ENCODE data around the gene PIEZO1. TPM values are rescaled to one million over a fixed set of nuclear protein-coding genes. Genes with fewer than 3 reads are reported as not detected.
"Not testable (repeated sequence)": the region's sequence is repeated elsewhere in the genome, so short reads cannot be mapped to it uniquely, and the experiment has no call there.

PIEZO1 gene
- polyA plus RNA-seq, 2 of the 4 experiments (the other 2 are of a cell fraction) = 26.1 to 84.7 TPM

DNA sequence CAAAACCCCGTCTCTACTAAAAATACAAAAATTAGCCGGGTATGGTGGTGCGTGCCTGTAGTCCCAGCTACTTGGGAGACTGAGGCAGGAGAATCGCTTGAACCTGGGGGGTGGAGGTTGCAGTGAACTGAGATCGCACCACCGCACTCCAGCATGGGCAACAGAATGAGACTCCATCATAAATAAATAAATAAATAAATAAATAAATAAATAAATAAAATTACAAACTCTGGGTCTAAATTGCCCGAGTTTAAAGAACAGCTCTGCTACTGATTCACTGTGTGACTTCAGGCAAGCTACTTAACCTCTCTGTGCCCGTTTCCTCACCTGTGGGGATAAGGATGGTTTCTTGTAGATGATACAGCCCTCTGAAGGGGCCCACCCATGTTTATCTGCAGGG is 115.5 kb downstream of the PIEZO1 start:
- POLR2A ChIA-PET; H3K4me1 ChIP-seq; H3K27ac ChIP-seq; FAIRE-seq; H3K4me2 ChIP-seq; DNase-seq (ENCODE audit: low read depth in 1 of 2, low spot score in 1 of 2); H3K4me3 ChIP-seq; H3K9me3 ChIP-seq; ATAC-seq: not testable (repeated sequence)
- peak; percentile 90 for TF ChIP-seq ZC3H11A (IDR thresholded peaks at IDR 0.05)
- CTCF ChIA-PET = interaction anchor here (0.6 to 2.4 kb wide), 6 partner anchors 11 to 785 kb away, joined by 3 to 9 read pairs (median 4); partner anchors contain the start of gene SNAI3
- 85% methylated on average over 8 of the region's 8 CpGs for WGBS (ENCODE audit: missing lambda C conversion rate)

DNA sequence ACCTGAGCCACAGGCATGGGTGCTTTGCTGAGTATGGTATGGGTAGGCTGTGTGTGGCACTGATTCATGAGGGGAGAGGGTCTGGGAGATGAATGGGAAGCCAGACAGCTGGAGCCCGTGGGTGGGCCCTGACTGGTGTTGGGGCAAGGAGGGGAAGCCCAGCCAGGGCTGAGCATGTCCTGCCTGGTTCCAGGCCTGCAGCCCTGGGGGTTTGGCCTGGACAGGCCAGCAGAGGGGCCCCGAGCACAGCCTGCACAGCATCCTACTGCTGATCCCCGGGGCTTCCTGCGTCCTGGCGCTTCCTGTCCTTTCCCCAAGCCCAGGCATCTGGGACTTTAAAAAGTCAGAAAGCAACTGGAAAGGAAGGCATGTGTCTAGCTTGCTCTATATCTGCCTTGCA is 117.6 kb downstream of the PIEZO1 start:
- no peak for ATAC-seq
- Histone ChIP-seq H3K4me2 (no peak overlapping the region), H3K9me3 (no peaks in the 10 kb centered on the region), H3K27ac (no peak overlapping the region), H3K4me3 (no peak overlapping the region), H3K4me1 (peaks cover 5% of the 10 kb centered on the region; the same call in 1 of the 3 replicates)
- ChIA-PET CTCF (no interaction called here), POLR2A (no interaction called here)
- WGBS (ENCODE audit: missing lambda C conversion rate) = 85% methylated on average over 5 of the region's 5 CpGs
- DNase-seq (ENCODE audit: low read depth in 1 of 2, low spot score in 1 of 2) = no peak
- FAIRE-seq = no peak
- no peak for TF ChIP-seq CBX2 (IDR thresholded peaks at IDR 0.05; ENCODE audit: borderline replicate concordance, low read depth)
- no peak for TF ChIP-seq NR3C1 (IDR thresholded peaks at IDR 0.05)
- TF ChIP-seq TFCP2L1 (CRISPR knock-in tag; IDR thresholded peaks at IDR 0.05) = no peak
- TF ChIP-seq BHLHE40 (IDR thresholded peaks at IDR 0.05; ENCODE audit: low read depth, low read length) = no peak
- TF ChIP-seq POLR2A (IDR thresholded peaks at IDR 0.05; ENCODE audit: low read length) = no peak
- no peak for TF ChIP-seq FOSL2 (IDR thresholded peaks at IDR 0.05)
- no peak for TF ChIP-seq FOSL2 (CRISPR knock-in tag; IDR thresholded peaks at IDR 0.05)
- TF ChIP-seq ZNF302 (CRISPR knock-in tag; IDR thresholded peaks at IDR 0.05) = no peak
- no peak for TF ChIP-seq NPAS2 (CRISPR knock-in tag; IDR thresholded peaks at IDR 0.05; ENCODE audit: borderline replicate concordance)
- no peak for TF ChIP-seq HEYL (CRISPR knock-in tag; IDR thresholded peaks at IDR 0.05)
- no peak for TF ChIP-seq FOSB (CRISPR knock-in tag; IDR thresholded peaks at IDR 0.05)
- no peak for TF ChIP-seq MAZ (IDR thresholded peaks at IDR 0.05; ENCODE audit: borderline replicate concordance, low read depth, low read length)
- TF ChIP-seq HOXB5 (CRISPR knock-in tag; IDR thresholded peaks at IDR 0.05) = no peak
- no peak for TF ChIP-seq MAFK (IDR thresholded peaks at IDR 0.05; ENCODE audit: partially characterized antibody)
- no peak for TF ChIP-seq POLR2AphosphoS2 (conservative IDR thresholded peaks at IDR 0.05; ENCODE audit: low read length)
- no peak for TF ChIP-seq PHF8 (IDR thresholded peaks at IDR 0.05; ENCODE audit: borderline replicate concordance, low read depth)
- TF ChIP-seq SREBF2 (IDR thresholded peaks at IDR 0.05) = no peak
- no peak for TF ChIP-seq HOXB13 (CRISPR knock-in tag; IDR thresholded peaks at IDR 0.05; ENCODE audit: low read depth)
- TF ChIP-seq CTCF (IDR thresholded peaks at IDR 0.05) = no peak

DNA sequence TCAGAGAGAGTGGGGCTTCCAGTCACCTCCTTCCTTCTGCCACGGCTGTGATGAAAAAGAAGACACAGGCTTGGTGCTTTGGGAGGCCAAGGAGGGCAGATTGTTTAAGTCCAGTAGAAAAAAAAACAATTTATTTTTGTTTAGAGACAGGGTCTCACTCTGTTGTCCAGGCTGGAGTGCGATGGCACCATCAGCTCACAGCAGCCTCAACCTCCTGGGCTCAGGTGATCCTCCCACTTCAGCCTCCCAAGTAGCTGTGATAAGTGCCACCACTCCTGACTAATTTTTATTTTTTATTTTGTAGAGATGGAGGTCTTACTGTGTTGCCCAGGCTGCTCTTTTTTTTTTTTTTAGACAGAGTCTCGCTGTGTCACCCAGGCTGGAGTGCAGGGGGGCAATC is 119.5 kb downstream of the PIEZO1 start:
- DNase-seq (ENCODE audit: low read depth in 1 of 2, low spot score in 1 of 2) = no peak
- no peak overlapping the region for H3K4me2 ChIP-seq
- WGBS (ENCODE audit: missing lambda C conversion rate) = 91% methylated on average over 3 of the region's 3 CpGs
- no peaks in the 10 kb centered on the region for H3K9me3 ChIP-seq
- ATAC-seq = no peak
- POLR2A ChIA-PET = no interaction called here
- H3K4me3 ChIP-seq = no peak overlapping the region
- FAIRE-seq = no peak
- CTCF ChIA-PET = interaction anchor here (1.7 to 2.2 kb wide), 2 partner anchors 16 to 20 kb away, joined by 6 to 7 read pairs; no protein-coding TSS in a partner anchor
- H3K4me1 ChIP-seq = peaks cover 9% of the 10 kb centered on the region; the same call in 1 of the 3 replicates
- H3K27ac ChIP-seq = no peak overlapping the region
- no peak for TF ChIP-seq HES2 (IDR thresholded peaks at IDR 0.05)
- no peak for TF ChIP-seq RNF2 (IDR thresholded peaks at IDR 0.05; ENCODE audit: borderline replicate concordance, low read depth)
- TF ChIP-seq, protein P1, sequence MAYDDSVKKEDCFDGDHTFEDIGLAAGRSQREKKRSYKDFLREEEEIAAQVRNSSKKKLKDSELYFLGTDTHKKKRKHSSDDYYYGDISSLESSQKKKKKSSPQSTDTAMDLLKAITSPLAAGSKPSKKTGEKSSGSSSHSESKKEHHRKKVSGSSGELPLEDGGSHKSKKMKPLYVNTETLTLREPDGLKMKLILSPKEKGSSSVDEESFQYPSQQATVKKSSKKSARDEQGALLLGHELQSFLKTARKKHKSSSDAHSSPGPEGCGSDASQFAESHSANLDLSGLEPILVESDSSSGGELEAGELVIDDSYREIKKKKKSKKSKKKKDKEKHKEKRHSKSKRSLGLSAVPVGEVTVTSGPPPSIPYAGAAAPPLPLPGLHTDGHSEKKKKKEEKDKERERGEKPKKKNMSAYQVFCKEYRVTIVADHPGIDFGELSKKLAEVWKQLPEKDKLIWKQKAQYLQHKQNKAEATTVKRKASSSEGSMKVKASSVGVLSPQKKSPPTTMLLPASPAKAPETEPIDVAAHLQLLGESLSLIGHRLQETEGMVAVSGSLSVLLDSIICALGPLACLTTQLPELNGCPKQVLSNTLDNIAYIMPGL (CRISPR knock-in tag; IDR thresholded peaks at IDR 0.05; ENCODE audit: borderline replicate concordance) = no peak

Other genes starting within 250 kb of the PIEZO1 start
- gene ZC3H18, start 214.8 kb downstream of the PIEZO1 start, polyA plus RNA-seq (2011; rRNA removed) = 13.1 and 21.1 TPM in 2 replicates
- 46.5 to 48.2 TPM (median 47.9 TPM) in 3 replicates for gene ZC3H18, start 214.8 kb downstream of the PIEZO1 start, polyA plus RNA-seq (2017; fragmentation: RNase III; extraction: RNeasy Plus Mini Kit Qiagen cat#74134 plus additional on column Dnase treatment)
- not detected in 2 replicates for gene IL17C, start 146.6 kb downstream of the PIEZO1 start, polyA plus RNA-seq (2011; rRNA removed)
- not detected in 3 replicates for gene IL17C, start 146.6 kb downstream of the PIEZO1 start, polyA plus RNA-seq (2017; fragmentation: RNase III; extraction: RNeasy Plus Mini Kit Qiagen cat#74134 plus additional on column Dnase treatment)
- 69.1 and 75.7 TPM in 2 replicates for gene CYBA, start 134.2 kb downstream of the PIEZO1 start, polyA plus RNA-seq (2011; rRNA removed)
- 160 to 185 TPM (median 175 TPM) in 3 replicates for gene CYBA, start 134.2 kb downstream of the PIEZO1 start, polyA plus RNA-seq (2017; fragmentation: RNase III; extraction: RNeasy Plus Mini Kit Qiagen cat#74134 plus additional on column Dnase treatment)
- 5.8 and 6.4 TPM in 2 replicates for gene MVD, start 122.1 kb downstream of the PIEZO1 start, polyA plus RNA-seq (2011; rRNA removed)
- gene MVD, start 122.1 kb downstream of the PIEZO1 start, polyA plus RNA-seq (2017; fragmentation: RNase III; extraction: RNeasy Plus Mini Kit Qiagen cat#74134 plus additional on column Dnase treatment) = 28.6 to 43.1 TPM (median 39.0 TPM) in 3 replicates
- not detected in 2 replicates for gene SNAI3, start 98.7 kb downstream of the PIEZO1 start, polyA plus RNA-seq (2011; rRNA removed)
- 0.05 to 0.08 TPM in 2 of 3 replicates, not detected in the other for gene SNAI3, start 98.7 kb downstream of the PIEZO1 start, polyA plus RNA-seq (2017; fragmentation: RNase III; extraction: RNeasy Plus Mini Kit Qiagen cat#74134 plus additional on column Dnase treatment)
- 7.9 and 9.4 TPM in 2 replicates for gene RNF166, start 78.8 kb downstream of the PIEZO1 start, polyA plus RNA-seq (2011; rRNA removed)
- 10.4 to 11.6 TPM (median 11.6 TPM) in 3 replicates for gene RNF166, start 78.8 kb downstream of the PIEZO1 start, polyA plus RNA-seq (2017; fragmentation: RNase III; extraction: RNeasy Plus Mini Kit Qiagen cat#74134 plus additional on column Dnase treatment)
- 12.9 and 16.4 TPM in 2 replicates for gene CTU2, start 78.7 kb downstream of the PIEZO1 start, polyA plus RNA-seq (2011; rRNA removed)
- gene CTU2, start 78.7 kb downstream of the PIEZO1 start, polyA plus RNA-seq (2017; fragmentation: RNase III; extraction: RNeasy Plus Mini Kit Qiagen cat#74134 plus additional on column Dnase treatment) = 20.9 to 22.3 TPM (median 21.8 TPM) in 3 replicates
- gene CDT1, start 18.6 kb upstream of the PIEZO1 start, polyA plus RNA-seq (2011; rRNA removed) = 3.4 and 3.8 TPM in 2 replicates
- gene CDT1, start 18.6 kb upstream of the PIEZO1 start, polyA plus RNA-seq (2017; fragmentation: RNase III; extraction: RNeasy Plus Mini Kit Qiagen cat#74134 plus additional on column Dnase treatment) = 16.0 to 17.5 TPM (median 17.0 TPM) in 3 replicates
- gene APRT, start 26.7 kb upstream of the PIEZO1 start, polyA plus RNA-seq (2011; rRNA removed) = 113 and 115 TPM in 2 replicates
- gene APRT, start 26.7 kb upstream of the PIEZO1 start, polyA plus RNA-seq (2017; fragmentation: RNase III; extraction: RNeasy Plus Mini Kit Qiagen cat#74134 plus additional on column Dnase treatment) = 252 to 259 TPM (median 258 TPM) in 3 replicates
- gene GALNS, start 71.7 kb upstream of the PIEZO1 start, polyA plus RNA-seq (2011; rRNA removed) = 7.0 and 14.7 TPM in 2 replicates
- gene GALNS, start 71.7 kb upstream of the PIEZO1 start, polyA plus RNA-seq (2017; fragmentation: RNase III; extraction: RNeasy Plus Mini Kit Qiagen cat#74134 plus additional on column Dnase treatment) = 27.9 to 31.2 TPM (median 29.9 TPM) in 3 replicates
- 70.3 and 77.0 TPM in 2 replicates for gene TRAPPC2L, start 71.9 kb upstream of the PIEZO1 start, polyA plus RNA-seq (2011; rRNA removed)
- 69.4 to 80.2 TPM (median 77.5 TPM) in 3 replicates for gene TRAPPC2L, start 71.9 kb upstream of the PIEZO1 start, polyA plus RNA-seq (2017; fragmentation: RNase III; extraction: RNeasy Plus Mini Kit Qiagen cat#74134 plus additional on column Dnase treatment)
- gene PABPN1L, start 81.4 kb upstream of the PIEZO1 start, polyA plus RNA-seq (2011; rRNA removed) = not detected in 2 replicates
- not detected in 3 replicates for gene PABPN1L, start 81.4 kb upstream of the PIEZO1 start, polyA plus RNA-seq (2017; fragmentation: RNase III; extraction: RNeasy Plus Mini Kit Qiagen cat#74134 plus additional on column Dnase treatment)
- gene CBFA2T3, start 192.0 kb upstream of the PIEZO1 start, polyA plus RNA-seq (2011; rRNA removed) = not detected in 2 replicates
- 0.05 to 0.34 TPM (median 0.08 TPM) in 3 replicates for gene CBFA2T3, start 192.0 kb upstream of the PIEZO1 start, polyA plus RNA-seq (2017; fragmentation: RNase III; extraction: RNeasy Plus Mini Kit Qiagen cat#74134 plus additional on column Dnase treatment)